Measurements from ENCODE around the gene EPHA10. TPM values are rescaled to one million over a fixed set of nuclear protein-coding genes. Genes with fewer than 3 reads are reported as not detected.

Gene EPHA10
- total RNA-seq, 2 experiments from 2014 or later, result not detected

GRCh38 chr1:37807555-37808368, 42.8 kb upstream of the EPHA10 start, which contains the start of the genes C1orf122 and YRDC:
C1orf122 (plus strand) TSS chr1:37807790; CDS start chr1:37808405, 615 bp downstream.
YRDC (minus strand) TSS chr1:37808208; CDS start chr1:37808180, 28 bp downstream.
- H3K4me3 Mint-ChIP-seq, result peak within 1 kb of the TSS; percentile 97
- H3K27me3 ChIP-seq (ENCODE audit: control insufficient read depth in 1 of 2, insufficient read depth in 2 of 2, low read length in 2 of 2), result no peaks in the 10 kb centered on the region
- ATAC-seq (ENCODE audit: poor library complexity) (peak; percentile 89), DNase-seq (peak; percentile 85 to 95 (median 90))
- peak within 1 kb of the TSS; percentile 85 for H3K27ac ChIP-seq (ENCODE audit: low read depth in 1 of 2, low read length in 2 of 2)
- peak within 1 kb of the TSS; percentile 82 for H3K4me3 ChIP-seq (ENCODE audit: low read length)
- peaks cover 40% of the 10 kb centered on the region for H3K36me3 ChIP-seq (ENCODE audit: insufficient read depth, low read length)
- CTCF ChIA-PET, result interaction anchor here (1.2 to 2.4 kb wide), 2 partner anchors 52 to 116 kb away, joined by 4 to 13 read pairs; partner anchors contain the start of genes CDCA8 and MTF1
- no peaks in the 10 kb centered on the region for H3K9me3 ChIP-seq (ENCODE audit: control insufficient read depth in 1 of 2, insufficient read depth in 1 of 2, low read length in 2 of 2)
- peaks cover 63% of the 10 kb centered on the region for H3K36me3 Mint-ChIP-seq (ENCODE audit: low read depth)
- H3K27ac Mint-ChIP-seq, result peak within 1 kb of the TSS; percentile 97
- TF ChIP-seq CTCF (IDR thresholded peaks at IDR 0.05), result no peak
- H3K4me1 ChIP-seq (ENCODE audit: insufficient read depth, low read length), result peaks cover 35% of the 10 kb centered on the region
- POLR2A ChIA-PET, result interaction anchor here (0.7 to 3.5 kb wide), 14 partner anchors 9 to 329 kb away, joined by 3 to 32 read pairs (median 4); partner anchors contain the start of genes MEAF6, MTF1 and UTP11
- H3K9me3 Mint-ChIP-seq, result no peaks in the 10 kb centered on the region
- no peaks in the 10 kb centered on the region for H3K27me3 Mint-ChIP-seq
- peaks cover 44% of the 10 kb centered on the region for H3K4me1 Mint-ChIP-seq (ENCODE audit: low read depth)
- intact Hi-C loops (cut with DNase I, micrococcal nuclease), result loop anchor here (1.0 to 5.0 kb wide), 8 partner anchors 52 to 253 kb away; partner anchors contain the start of genes CDCA8 (in 2 of the 2), GNL2 (in 1 of the 2), INPP5B (in 1 of the 2) and MTF1 (in 1 of the 2)

- Histone ChIP-seq H3K27me3 (ENCODE audit: control insufficient read depth in 1 of 2, insufficient read depth in 2 of 2, low read length in 2 of 2) (no peaks in the 10 kb centered on the region), H3K9me3 (ENCODE audit: control insufficient read depth in 1 of 2, insufficient read depth in 1 of 2, low read length in 2 of 2) (no peaks in the 10 kb centered on the region), H3K4me3 (ENCODE audit: low read length) (peak overlapping the region; percentile 82), H3K36me3 (ENCODE audit: insufficient read depth, low read length) (peaks cover 46% of the 10 kb centered on the region), H3K27ac (ENCODE audit: low read depth in 1 of 2, low read length in 2 of 2) (peak overlapping the region; percentile 85), H3K4me1 (ENCODE audit: insufficient read depth, low read length) (peaks cover 35% of the 10 kb centered on the region)
- Mint-ChIP-seq H3K27ac (peak overlapping the region; percentile 97), H3K27me3 (no peaks in the 10 kb centered on the region), H3K4me3 (peak overlapping the region; percentile 91), H3K36me3 (ENCODE audit: low read depth) (peaks cover 69% of the 10 kb centered on the region), H3K4me1 (ENCODE audit: low read depth) (peaks cover 44% of the 10 kb centered on the region), H3K9me3 (no peaks in the 10 kb centered on the region)
- intact Hi-C loops (cut with DNase I, micrococcal nuclease), result loop anchor here (2.0 to 5.0 kb wide), 5 partner anchors 114 to 210 kb away; partner anchors contain the start of genes CDCA8 (in 2 of the 2) and GNL2 (in 1 of the 2)
- no peak for TF ChIP-seq CTCF (IDR thresholded peaks at IDR 0.05)
- DNase-seq (no peak), ATAC-seq (ENCODE audit: poor library complexity) (no peak)
- POLR2A ChIA-PET, result interaction anchor here (0.7 to 3.5 kb wide), 6 partner anchors 52 to 293 kb away, joined by 3 to 32 read pairs (median 3); partner anchors contain the start of genes MEAF6, MTF1 and UTP11
- CTCF ChIA-PET, result interaction anchor here (2.4 kb wide), 1 partner anchor 53 kb away, joined by 13 read pairs; the partner anchor contains the start of gene MTF1
Observed at GRCh38 chr1:37807220-37807554, 42.3 kb upstream of the EPHA10 start.

GRCh38 chr1:37802439-37802838, 37.5 kb upstream of the EPHA10 start:
- Histone ChIP-seq H3K27ac (ENCODE audit: low read depth in 1 of 2, low read length in 2 of 2) (no peak overlapping the region), H3K27me3 (ENCODE audit: control insufficient read depth in 1 of 2, insufficient read depth in 2 of 2, low read length in 2 of 2) (no peaks in the 10 kb centered on the region), H3K4me3 (ENCODE audit: low read length) (no peak overlapping the region), H3K36me3 (ENCODE audit: insufficient read depth, low read length) (peaks cover 60% of the 10 kb centered on the region), H3K4me1 (ENCODE audit: insufficient read depth, low read length) (peaks cover 20% of the 10 kb centered on the region), H3K9me3 (ENCODE audit: control insufficient read depth in 1 of 2, insufficient read depth in 1 of 2, low read length in 2 of 2) (no peaks in the 10 kb centered on the region)
- DNase-seq, result no peak
- ATAC-seq (ENCODE audit: poor library complexity), result no peak
- intact Hi-C loops (cut with DNase I, micrococcal nuclease), result no loop called here
- no peak for TF ChIP-seq CTCF (IDR thresholded peaks at IDR 0.05)
- Mint-ChIP-seq H3K36me3 (ENCODE audit: low read depth) (peaks cover 82% of the 10 kb centered on the region), H3K27ac (no peak overlapping the region), H3K4me1 (ENCODE audit: low read depth) (peaks cover 20% of the 10 kb centered on the region), H3K27me3 (no peaks in the 10 kb centered on the region), H3K9me3 (no peaks in the 10 kb centered on the region), H3K4me3 (no peak overlapping the region)
- POLR2A ChIA-PET, result no interaction called here
- CTCF ChIA-PET, result no interaction called here
